SIG-M5 treated with dmso at 0.1 percent for 504 hours (cell line): ENCODE measurements around the gene SLC16A3.
"Not testable (repeated sequence)": the region's sequence is repeated elsewhere in the genome, so short reads cannot be mapped to it uniquely, and the experiment has no call there.

Experiments used
- DNase-seq: peaks from one replicate; lab custom pipeline; 2025; ENCODE audit not compliant: unreplicated experiment; lab: John Stamatoyannopoulos, UW

The SLC16A3 gene

GRCh38 chr17:82228842-82229697, at the start of gene SLC16A3:
SLC16A3 (plus strand) TSS chr17:82229042; CDS start chr17:82236009, 6,967 bp downstream.
- peak; percentile 63 for DNase-seq

GRCh38 chr17:82179412-82179811, 49.4 kb upstream of the SLC16A3 start:
- DNase-seq, result no peak

- DNase-seq, result no peak
These were observed 48.8 kb upstream of the SLC16A3 start for GRCh38 chr17:82179946-82180475.

GRCh38 chr17:82180776-82181528, 47.9 kb upstream of the SLC16A3 start:
- no peak for DNase-seq

- no peak for DNase-seq
These were observed 44.1 kb upstream of the SLC16A3 start for GRCh38 chr17:82184761-82185160.

- no peak for DNase-seq
These were observed 42.6 kb upstream of the SLC16A3 start for GRCh38 chr17:82186221-82186620.

- DNase-seq, result no peak
These were observed 41.3 kb upstream of the SLC16A3 start for GRCh38 chr17:82187500-82187899.

- no peak for DNase-seq
These were observed 40.6 kb upstream of the SLC16A3 start for GRCh38 chr17:82188001-82188961.

- DNase-seq, result not testable (repeated sequence)
These were observed 35.8 kb upstream of the SLC16A3 start for GRCh38 chr17:82193050-82193449.

GRCh38 chr17:82193520-82194220, 35.2 kb upstream of the SLC16A3 start:
- DNase-seq, result peak; percentile 76

GRCh38 chr17:82194765-82195164, 34.1 kb upstream of the SLC16A3 start:
- no peak for DNase-seq

- no peak for DNase-seq
These were observed 32.9 kb upstream of the SLC16A3 start for GRCh38 chr17:82195675-82196672.

GRCh38 chr17:82198092-82198491, 30.8 kb upstream of the SLC16A3 start:
- DNase-seq, result no peak

GRCh38 chr17:82199496-82199895, 29.3 kb upstream of the SLC16A3 start:
- no peak for DNase-seq

GRCh38 chr17:82200135-82200534, 28.7 kb upstream of the SLC16A3 start:
- DNase-seq, result no peak

GRCh38 chr17:82200743-82201497, 27.9 kb upstream of the SLC16A3 start:
- no peak for DNase-seq

GRCh38 chr17:82201498-82201910, 27.3 kb upstream of the SLC16A3 start:
- DNase-seq, result no peak

- no peak for DNase-seq
These were observed 25.9 kb upstream of the SLC16A3 start for GRCh38 chr17:82202981-82203380.
